Retina (tissue), 1 donor: Measurements from ENCODE around the gene COL23A1.
A peak's percentile ranks its signal among the peaks of the same experiment; 100 is the strongest.

Experiments used
- DNase-seq: peaks from one replicate; pipeline ENCODE4 v3.0.0-alpha.2; 2016

COL23A1 gene

DNA sequence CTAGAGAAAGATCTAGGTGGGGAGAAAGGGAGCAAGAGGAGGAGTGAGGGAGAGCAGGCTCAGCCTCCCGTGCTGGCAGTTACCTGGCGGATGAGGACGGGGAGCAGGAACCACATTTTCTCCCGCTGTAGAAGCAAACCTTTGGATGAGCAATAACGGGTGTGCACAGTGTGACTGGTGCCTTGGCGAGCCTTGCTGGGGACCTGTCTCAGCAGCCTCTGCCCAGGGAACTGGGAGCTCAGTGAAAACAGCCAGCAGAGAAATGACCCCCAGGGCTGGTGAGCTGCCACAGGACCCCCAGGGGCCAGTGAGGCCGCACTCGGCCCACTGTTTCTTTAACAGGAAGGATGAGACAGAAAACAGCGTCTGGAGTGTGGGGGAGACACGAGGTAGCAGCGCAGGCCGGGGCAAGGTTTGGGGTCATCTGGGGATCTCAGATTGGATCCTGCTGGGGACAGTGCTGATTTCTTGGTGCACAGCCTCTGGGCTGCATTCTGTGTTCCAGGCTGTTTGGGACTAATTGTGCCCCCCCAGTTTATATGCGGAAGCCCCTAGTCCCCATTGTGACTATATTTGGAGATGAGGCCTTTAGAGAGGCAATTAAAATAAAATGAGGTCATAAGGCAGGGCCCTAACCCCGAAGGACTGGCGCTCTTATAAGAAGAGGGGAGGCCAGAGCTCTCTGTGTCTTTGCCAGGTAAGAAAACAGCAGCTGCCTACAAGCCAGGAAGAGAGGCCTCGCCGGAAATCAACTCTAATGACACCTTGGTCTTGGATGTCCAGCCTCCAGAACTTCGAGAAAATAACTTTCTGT, 238.8 kb downstream of the COL23A1 start:
- DNase-seq: no peak

- no peak for DNase-seq
Measured at GRCh38 chr5:178350361-178351220, 239.6 kb downstream of the COL23A1 start.

DNA sequence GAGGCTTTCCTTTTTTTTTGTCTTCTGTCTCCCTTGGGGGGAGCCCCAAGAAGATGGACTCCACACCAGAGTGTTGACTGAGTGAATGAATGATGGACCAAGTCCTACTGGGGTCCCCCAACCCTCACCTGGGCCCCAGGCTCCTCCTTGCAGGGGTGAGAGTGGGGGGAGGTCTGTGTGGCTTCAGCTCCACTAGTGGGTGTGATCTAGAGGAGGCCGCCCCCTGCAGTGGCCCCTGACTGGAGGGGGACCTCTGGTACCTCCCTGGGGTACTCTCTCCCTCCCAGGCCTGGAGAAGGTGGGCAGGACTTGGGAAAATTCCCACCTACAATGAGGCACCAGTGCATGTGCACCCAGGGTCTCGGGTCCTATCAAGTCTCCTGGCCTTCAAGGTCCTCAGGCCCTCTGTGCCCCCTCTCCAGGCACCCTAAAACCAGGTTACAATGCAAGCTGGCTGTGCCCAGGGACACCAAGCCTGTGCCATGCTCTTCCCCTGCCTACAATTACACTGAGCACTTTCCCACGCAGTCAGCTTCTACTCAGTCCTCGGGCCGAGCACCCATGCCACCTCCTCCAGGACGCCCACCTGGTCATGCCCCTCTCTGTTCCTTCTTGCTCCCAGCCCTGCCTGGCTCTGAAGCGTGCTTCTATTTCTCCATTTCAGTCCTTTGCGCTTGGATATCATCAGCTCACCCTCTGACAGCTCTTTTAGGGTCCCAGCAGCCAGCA, 240.4 kb downstream of the COL23A1 start:
- DNase-seq: no peak

- DNase-seq: no peak
Measured at GRCh38 chr5:178349075-178349511, 241.1 kb downstream of the COL23A1 start.

- DNase-seq: no peak
Measured at GRCh38 chr5:178348356-178349074, 241.7 kb downstream of the COL23A1 start.

- DNase-seq: no peak
Measured at GRCh38 chr5:178347956-178348355, 242.2 kb downstream of the COL23A1 start.

DNA sequence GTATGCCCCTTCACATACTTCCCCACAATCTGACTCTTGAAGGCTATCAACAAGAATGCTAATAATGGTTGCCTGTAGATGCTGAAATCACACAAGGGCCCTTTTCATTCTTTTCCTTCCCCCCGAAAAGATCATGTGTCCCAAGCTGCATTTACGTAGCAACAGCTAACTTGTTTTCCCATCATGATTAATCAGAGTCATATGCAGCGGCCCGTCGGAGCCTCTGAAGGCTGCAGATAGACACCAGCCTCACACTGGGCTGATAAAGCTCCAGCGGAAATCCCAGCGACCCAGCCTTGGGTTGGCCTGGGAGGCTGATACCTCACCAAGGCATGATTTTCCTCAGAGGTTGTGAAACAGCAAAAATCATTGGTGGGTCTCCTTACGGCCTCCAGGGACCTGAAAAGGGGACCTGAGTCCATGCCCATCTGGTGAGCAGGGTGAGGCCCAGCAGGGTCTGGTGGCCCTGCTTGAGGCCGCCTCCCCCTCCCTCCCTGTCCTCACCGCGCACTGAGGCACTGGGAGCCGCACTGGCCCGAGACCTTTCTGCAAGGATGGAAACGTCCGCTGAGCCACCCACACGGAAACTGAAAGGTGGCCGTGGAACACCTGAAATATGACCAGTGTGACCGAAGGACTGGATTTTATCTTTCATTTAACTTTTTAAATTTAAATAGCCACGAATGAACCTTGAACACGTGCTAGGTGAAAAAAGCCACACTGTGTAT, 243.4 kb downstream of the COL23A1 start:
- no peak for DNase-seq

GRCh38 chr5:178343306-178343705, 246.9 kb downstream of the COL23A1 start:
- DNase-seq: no peak

- no peak for DNase-seq
Measured at GRCh38 chr5:178341851-178342140, 248.4 kb downstream of the COL23A1 start.

DNA sequence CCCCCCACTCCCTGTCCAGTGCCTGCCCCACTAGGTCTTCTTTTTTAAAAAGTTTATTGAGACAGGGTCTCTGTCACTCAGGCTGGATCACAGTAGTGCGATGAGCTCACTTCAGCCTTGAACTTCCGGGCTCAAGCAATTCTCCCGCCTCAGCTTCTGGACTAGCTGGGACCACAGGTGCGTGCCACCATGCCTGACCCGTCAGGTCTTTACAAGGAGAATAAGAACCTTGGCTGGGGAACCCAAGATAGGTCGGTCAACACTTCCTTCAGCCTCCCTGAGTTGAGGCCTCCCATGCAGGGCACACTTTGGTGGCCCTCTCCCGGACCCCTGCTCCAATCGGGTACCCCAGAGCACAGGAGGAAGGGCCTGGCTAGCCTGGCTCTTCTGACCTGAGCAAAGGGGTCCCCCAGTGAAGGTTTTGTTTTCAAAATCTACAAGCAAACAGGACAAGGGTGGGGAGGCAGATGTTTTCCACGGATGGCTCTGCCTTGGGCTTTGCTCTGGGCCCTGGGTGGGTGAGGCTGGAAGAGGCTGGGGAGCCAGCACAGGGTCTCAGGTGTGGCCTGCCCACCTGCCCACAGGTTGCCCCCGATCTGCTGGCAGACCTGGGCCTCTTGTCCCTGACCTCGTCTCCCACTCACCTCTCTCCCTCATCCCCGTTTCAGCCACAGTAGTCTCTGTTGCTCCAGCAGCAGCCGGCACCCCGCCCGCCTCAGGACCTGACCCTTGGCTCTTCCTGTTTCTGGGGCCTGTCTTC, 248.9 kb downstream of the COL23A1 start:
- DNase-seq: no peak

DNA sequence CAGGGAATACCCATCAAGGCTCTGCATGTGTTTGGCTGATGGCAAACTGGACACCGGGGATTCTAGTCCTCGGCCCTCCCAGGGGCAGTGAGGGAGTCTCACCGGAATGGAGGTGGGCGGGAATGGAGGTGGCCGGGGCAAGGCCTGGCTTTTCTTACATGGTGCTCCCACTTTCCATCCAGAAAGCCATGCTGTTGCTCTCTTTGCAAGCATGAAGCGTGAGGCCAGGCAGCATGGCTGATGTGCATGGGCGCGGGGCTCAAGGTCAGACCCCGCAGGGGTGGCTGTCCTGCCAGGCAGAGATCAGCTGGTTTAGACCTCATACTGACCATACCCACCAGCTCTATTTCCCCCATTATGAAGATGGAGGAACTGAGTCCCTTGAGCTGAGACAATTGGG, 249.6 kb downstream of the COL23A1 start:
- no peak for DNase-seq

DNA sequence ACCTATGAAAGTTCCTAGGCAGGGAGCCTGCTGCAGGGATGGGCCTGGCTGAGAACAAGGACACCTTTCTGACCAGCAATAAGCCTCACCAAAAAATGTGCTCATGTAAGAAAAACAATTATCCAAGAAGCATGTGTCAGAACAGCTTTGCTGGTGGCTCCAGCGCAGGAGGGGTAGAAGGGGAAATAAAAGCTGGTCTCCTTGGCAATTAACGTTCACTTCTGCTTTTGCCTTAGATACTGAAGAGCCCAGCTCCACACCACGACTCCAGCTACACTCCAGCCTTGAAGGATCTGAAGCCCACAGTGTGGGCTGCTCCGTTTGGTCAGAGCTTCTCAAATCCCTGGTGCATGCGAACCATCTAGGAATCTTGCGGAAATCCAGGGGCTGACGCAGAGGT, 250.0 kb downstream of the COL23A1 start:
- DNase-seq: no peak

DNA sequence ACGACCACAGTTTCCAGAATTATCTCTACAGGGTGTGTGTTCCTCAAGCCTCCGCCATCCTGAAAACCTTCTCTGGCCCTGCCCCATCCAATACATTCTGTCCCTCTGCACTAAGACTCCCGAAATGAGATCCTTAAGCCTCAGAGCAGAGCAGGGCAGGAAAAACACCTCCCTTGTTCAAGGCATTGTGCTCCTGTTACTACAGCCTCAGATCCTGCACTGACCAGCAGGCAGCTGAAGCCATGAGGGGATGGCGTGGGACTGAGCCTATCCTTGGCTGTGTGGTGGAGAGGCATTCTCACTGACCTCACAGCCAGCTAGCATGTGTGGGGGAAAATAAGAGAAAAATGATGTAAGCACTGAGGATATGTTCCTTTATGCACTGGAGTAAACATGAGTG, 250.9 kb downstream of the COL23A1 start:
- no peak for DNase-seq

DNA sequence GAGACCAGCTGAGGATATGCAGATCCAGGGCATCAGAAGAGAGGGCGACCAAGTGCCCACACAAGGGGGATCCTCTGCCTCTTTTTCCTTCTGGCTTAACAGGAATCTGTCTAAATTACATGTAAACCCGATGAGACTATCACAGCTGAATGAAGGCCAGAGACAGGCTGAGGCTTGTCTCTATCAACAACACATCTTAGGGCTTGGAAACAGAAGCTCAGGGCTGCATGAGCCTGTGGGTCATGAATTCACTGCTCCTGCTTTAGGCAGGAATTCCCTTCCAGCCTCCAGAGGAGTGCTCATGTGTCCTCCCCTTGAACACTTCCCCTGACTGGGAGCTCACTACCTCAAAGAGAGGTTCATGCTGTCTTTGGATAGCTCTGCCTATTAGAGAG, 251.4 kb downstream of the COL23A1 start:
- DNase-seq: no peak

DNA sequence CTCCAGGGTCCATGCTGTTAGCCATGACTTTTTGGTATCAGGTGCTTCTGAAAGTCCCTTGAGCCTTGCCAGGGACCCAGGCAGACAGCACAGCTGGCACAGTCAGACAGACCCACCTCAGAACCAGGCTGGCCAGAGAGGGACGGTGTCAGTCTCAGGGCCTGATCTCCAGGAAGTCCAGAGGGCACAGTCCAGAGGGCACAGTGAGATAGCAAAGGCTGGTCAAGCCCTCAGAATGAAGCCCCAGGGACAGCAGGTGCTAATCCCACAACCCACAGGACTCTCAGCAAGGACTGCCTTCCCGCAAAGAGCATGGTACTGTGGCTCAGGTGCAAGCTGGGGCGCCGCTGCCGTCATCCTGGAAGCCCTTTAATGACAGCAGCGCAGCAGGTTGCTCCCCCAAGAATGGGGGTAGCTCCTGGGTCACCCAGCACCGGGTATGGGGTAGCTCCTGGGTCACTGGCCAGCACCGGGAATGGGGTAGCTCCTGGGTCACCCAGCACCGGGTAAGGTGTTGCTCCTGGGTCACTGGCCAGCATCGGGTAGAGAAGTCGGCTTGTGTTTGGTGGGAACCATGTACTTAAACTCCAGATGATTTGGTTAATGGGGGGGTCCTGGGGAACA, 252.0 kb downstream of the COL23A1 start:
- DNase-seq: no peak

DNA sequence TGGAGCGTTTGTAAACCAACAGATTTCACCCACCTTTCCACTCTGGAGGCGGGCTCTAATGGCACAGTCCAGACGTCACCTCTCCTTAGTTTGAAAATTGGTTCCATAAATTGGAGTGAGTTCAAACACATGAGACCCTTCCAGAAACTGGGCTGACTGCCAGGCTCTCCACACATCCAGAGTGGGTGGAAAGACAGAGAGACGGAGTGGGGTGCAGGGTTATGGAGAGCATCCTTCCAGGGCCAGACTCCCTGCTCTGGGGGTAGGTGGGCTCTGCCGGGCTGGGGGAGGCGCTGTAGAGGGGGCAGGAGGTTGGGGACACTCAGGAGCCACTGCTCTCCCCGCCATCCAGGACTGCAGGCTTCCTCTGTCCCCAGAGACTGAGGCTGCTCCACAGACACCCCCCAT, 252.9 kb downstream of the COL23A1 start:
- DNase-seq: no peak

- DNase-seq: peak; percentile 45
Measured at GRCh38 chr5:178336889-178337288, 253.3 kb downstream of the COL23A1 start.

- DNase-seq: no peak
Measured at GRCh38 chr5:178335302-178336030, 254.7 kb downstream of the COL23A1 start.

- DNase-seq: no peak
Measured at GRCh38 chr5:178334861-178335260, 255.3 kb downstream of the COL23A1 start.

- no peak for DNase-seq
Measured at GRCh38 chr5:178333821-178334481, 256.2 kb downstream of the COL23A1 start.
